DND-41 (cell line): ENCODE measurements around the gene AFAP1.

ENCODE experiments used
- CTCF ChIP-seq: IDR thresholded peaks from 2 replicates; pipeline ENCODE4 v1.5.1; 2012; ENCODE audit warnings: borderline replicate concordance, low read length, moderate library complexity, mild to moderate bottlenecking; ENCODE audit not compliant: poor library complexity, severe bottlenecking; ENCODE audit errors: extremely low read depth
- EZH2 ChIP-seq: IDR thresholded peaks from 3 replicates; pipeline ENCODE4 v1.6.1; 2012; ENCODE audit warnings: borderline replicate concordance, low read depth, mild to moderate bottlenecking, moderate library complexity, low read length, inconsistent platforms; ENCODE audit not compliant: severe bottlenecking

- no peak for TF ChIP-seq CTCF
- no peak for TF ChIP-seq EZH2
Observed at GRCh38 chr4:7947927-7948326, 8.3 kb upstream of the AFAP1 start.
